Stomach smooth muscle (tissue), 2 donors: ENCODE results near the gene RNF212B.
A peak's percentile ranks its signal among the peaks of the same experiment; 100 is the strongest.
"Not testable (repeated sequence)": the region's sequence is repeated elsewhere in the genome, so short reads cannot be mapped to it uniquely, and the experiment has no call there.

Source experiments
- H3K27ac ChIP-seq: one replicate; pipeline ENCODE4 v1.7.0; 2013; ENCODE audit warnings: mild to moderate bottlenecking, low read length, inconsistent platforms
- H3K27me3 ChIP-seq, 2 donors: one replicate each; pipeline ENCODE4 v1.7.0; 2013; ENCODE audit warnings: low read length in 2 of 2; ENCODE audit not compliant: insufficient read depth in 2 of 2, control insufficient read depth in 1 of 2
- H3K36me3 ChIP-seq, 2 donors: one replicate each; pipeline ENCODE4 v1.7.0; 2013; ENCODE audit warnings: low read length in 2 of 2; ENCODE audit not compliant: control insufficient read depth in 2 of 2, insufficient read depth in 2 of 2
- H3K4me1 ChIP-seq: one replicate; pipeline ENCODE4 v1.7.0; 2013; ENCODE audit warnings: low read length; ENCODE audit not compliant: control insufficient read depth, insufficient read depth
- H3K4me3 ChIP-seq, 2 donors: one replicate each; pipeline ENCODE4 v1.7.0; 2013; ENCODE audit warnings: low read length in 2 of 2
- H3K9ac ChIP-seq, 2 donors: one replicate each; pipeline ENCODE4 v1.7.0; 2013; ENCODE audit warnings: low read length in 2 of 2, mild to moderate bottlenecking in 1 of 2
- H3K9me3 ChIP-seq, 2 donors: one replicate each; pipeline ENCODE4 v1.7.0; 2013; ENCODE audit warnings: low read length in 2 of 2; ENCODE audit not compliant: control insufficient read depth in 2 of 2
- donor health status: healthy.
- donor health status: Pancreatic carcinoma.

RNF212B gene

GRCh38 chr14:23237772-23238594 lies at the start of gene RNF212B:
TSS of gene RNF212B (plus strand) at chr14:23237936. CDS start at chr14:23240346, 2,410 bp downstream.
- Histone ChIP-seq H3K36me3 (no peaks in the 10 kb centered on the region), H3K4me3 (peak within 1 kb of the TSS; percentile 66 to 74), H3K9ac (peak within 1 kb of the TSS; percentile 21 to 43), H3K9me3 (no peaks in the 10 kb centered on the region), H3K4me1 (peaks cover 9% of the 10 kb centered on the region), H3K27ac (no peak within 1 kb of the TSS), H3K27me3 (no peaks in the 10 kb centered on the region)

GRCh38 chr14:23193432-23193831 lies 44.3 kb upstream of the RNF212B start:
- Histone ChIP-seq H3K4me3 (no peak overlapping the region), H3K9ac (no peak overlapping the region), H3K4me1 (no peaks in the 10 kb centered on the region), H3K9me3 (no peaks in the 10 kb centered on the region), H3K36me3 (no peaks in the 10 kb centered on the region), H3K27ac (no peak overlapping the region), H3K27me3 (no peaks in the 10 kb centered on the region)

- Histone ChIP-seq H3K27ac (no peak overlapping the region), H3K4me1 (no peaks in the 10 kb centered on the region), H3K9ac (no peak overlapping the region), H3K9me3 (no peaks in the 10 kb centered on the region), H3K27me3 (no peaks in the 10 kb centered on the region), H3K4me3 (no peak overlapping the region), H3K36me3 (no peaks in the 10 kb centered on the region)
Measured at GRCh38 chr14:23195552-23196101, 42.1 kb upstream of the RNF212B start.

GRCh38 chr14:23196487-23196886 lies 41.2 kb upstream of the RNF212B start:
- not testable (repeated sequence) for H3K9me3 ChIP-seq, H3K36me3 ChIP-seq, H3K9ac ChIP-seq, H3K27ac ChIP-seq, H3K4me3 ChIP-seq, H3K4me1 ChIP-seq, H3K27me3 ChIP-seq

GRCh38 chr14:23199141-23199540 lies 38.6 kb upstream of the RNF212B start:
- H3K9ac ChIP-seq, H3K4me3 ChIP-seq, H3K27ac ChIP-seq, H3K9me3 ChIP-seq, H3K4me1 ChIP-seq, H3K27me3 ChIP-seq, H3K36me3 ChIP-seq: not testable (repeated sequence)

- no peaks in the 10 kb centered on the region for H3K9me3 ChIP-seq
- H3K27ac ChIP-seq: no peak overlapping the region
- no peak overlapping the region for H3K4me3 ChIP-seq
- no peaks in the 10 kb centered on the region for H3K27me3 ChIP-seq
- no peak overlapping the region for H3K9ac ChIP-seq
- H3K36me3 ChIP-seq: no peaks in the 10 kb centered on the region
- no peaks in the 10 kb centered on the region for H3K4me1 ChIP-seq
Measured at GRCh38 chr14:23202001-23202400, 35.7 kb upstream of the RNF212B start.

GRCh38 chr14:23206422-23207145 lies 31.2 kb upstream of the RNF212B start:
- no peak overlapping the region for H3K4me3 ChIP-seq
- no peaks in the 10 kb centered on the region for H3K36me3 ChIP-seq
- H3K9ac ChIP-seq: no peak overlapping the region
- peaks cover 0 to 3% of the 10 kb centered on the region in 2 donors for H3K27me3 ChIP-seq
- no peak overlapping the region for H3K27ac ChIP-seq
- H3K4me1 ChIP-seq: no peaks in the 10 kb centered on the region
- no peaks in the 10 kb centered on the region for H3K9me3 ChIP-seq

- no peaks in the 10 kb centered on the region for H3K4me1 ChIP-seq
- H3K9me3 ChIP-seq: no peaks in the 10 kb centered on the region
- peaks cover 0 to 3% of the 10 kb centered on the region in 2 donors for H3K27me3 ChIP-seq
- H3K27ac ChIP-seq: no peak overlapping the region
- H3K4me3 ChIP-seq: no peak overlapping the region
- H3K36me3 ChIP-seq: no peaks in the 10 kb centered on the region
- no peak overlapping the region for H3K9ac ChIP-seq
Measured at GRCh38 chr14:23207146-23207540, 30.6 kb upstream of the RNF212B start.

GRCh38 chr14:23208324-23208723 lies 29.4 kb upstream of the RNF212B start:
- Histone ChIP-seq H3K9me3 (no peaks in the 10 kb centered on the region), H3K9ac (no peak overlapping the region), H3K27me3 (peaks cover 0 to 3% of the 10 kb centered on the region in 2 donors), H3K4me1 (no peaks in the 10 kb centered on the region), H3K4me3 (no peak overlapping the region), H3K27ac (no peak overlapping the region), H3K36me3 (no peaks in the 10 kb centered on the region)

- Histone ChIP-seq H3K4me1 (no peaks in the 10 kb centered on the region), H3K9ac (no peak overlapping the region), H3K27me3 (peaks cover 0 to 3% of the 10 kb centered on the region in 2 donors), H3K27ac (no peak overlapping the region), H3K36me3 (no peaks in the 10 kb centered on the region), H3K9me3 (peaks cover 0 to 1% of the 10 kb centered on the region in 2 donors), H3K4me3 (no peak overlapping the region)
Measured at GRCh38 chr14:23209651-23210423, 27.9 kb upstream of the RNF212B start.
